ENCODE results near the gene SPTBN1. TPM values are rescaled to one million over a fixed set of nuclear protein-coding genes. Genes with fewer than 3 reads are reported as not detected.

Gene SPTBN1
- total and polyA plus RNA-seq, 9 of the 15 experiments (the other 6 are each of a cell fraction or from before 2014, with no cell fraction given): 8.9 to 66.8 (median 31.4) TPM

DNA sequence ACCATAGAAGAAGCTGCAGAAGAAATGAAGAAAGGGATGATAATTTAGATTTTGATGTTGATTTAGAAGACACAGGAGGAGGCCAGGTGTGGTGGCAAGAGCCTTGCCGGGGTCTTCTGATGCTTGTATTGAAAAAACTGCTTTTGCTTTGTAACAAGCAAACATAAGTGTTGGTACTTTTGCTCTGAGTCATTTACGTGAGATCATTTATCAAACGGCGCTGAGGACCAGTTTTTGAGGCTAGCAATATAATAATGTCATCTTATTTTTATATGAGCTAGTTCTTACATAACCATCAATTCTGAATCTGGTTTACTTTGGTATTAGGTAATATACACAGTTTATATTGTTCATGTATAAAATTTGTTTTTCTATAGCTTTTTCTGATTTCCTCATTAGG lies 30.6 kb downstream of the SPTBN1 start:
- intact Hi-C loops (cut with micrococcal nuclease): no loop called here
- no peak overlapping the region for H3K9ac ChIP-seq (ENCODE audit: insufficient read depth in 1 of 2, low read depth in 2 of 2, low read length in 2 of 2)
- H3K36me3 ChIP-seq (ENCODE audit: control insufficient read depth, insufficient read depth, low read length): no peaks in the 10 kb centered on the region
- H3K4me1 ChIP-seq (replicated peaks in 1 of 2; ENCODE audit: control insufficient read depth in 2 of 2, insufficient read depth in 2 of 2, low read length in 2 of 2): no peaks in the 10 kb centered on the region; a peak in 1 of 5 replicates
- no peak for DNase-seq (ENCODE audit: extremely low read depth in 1 of 4, low spot score in 3 of 4)
- no peaks in the 10 kb centered on the region for H3K79me2 ChIP-seq (ENCODE audit: control insufficient read depth, insufficient read depth, low read length)
- ChIA-PET CTCF (ENCODE audit: low intra/inter-chr PET ratio) (no interaction called here), POLR2A (no interaction called here)
- no peak overlapping the region for H3K4me3 ChIP-seq
- H3K27ac ChIP-seq (ENCODE audit: extremely low read depth, low read depth, low read length): no peak overlapping the region
- H3K4me2 ChIP-seq (ENCODE audit: insufficient read depth, low read length): no peak overlapping the region
- no peaks in the 10 kb centered on the region; a peak in 1 of 5 replicates for H3K27me3 ChIP-seq (ENCODE audit: control insufficient read depth in 2 of 2, insufficient read depth in 2 of 2, low read length in 2 of 2)
- H3K9me3 ChIP-seq (replicated peaks; ENCODE audit: control insufficient read depth, insufficient read depth, low read depth, low read length): no peaks in the 10 kb centered on the region
- no peak for ATAC-seq
- no peak for FAIRE-seq
- no peak overlapping the region for H2AFZ ChIP-seq (ENCODE audit: low read depth, low read length)
- TF ChIP-seq ZFP1 (CRISPR knock-in tag; IDR thresholded peaks at IDR 0.05): no peak
- TF ChIP-seq, protein P1, sequence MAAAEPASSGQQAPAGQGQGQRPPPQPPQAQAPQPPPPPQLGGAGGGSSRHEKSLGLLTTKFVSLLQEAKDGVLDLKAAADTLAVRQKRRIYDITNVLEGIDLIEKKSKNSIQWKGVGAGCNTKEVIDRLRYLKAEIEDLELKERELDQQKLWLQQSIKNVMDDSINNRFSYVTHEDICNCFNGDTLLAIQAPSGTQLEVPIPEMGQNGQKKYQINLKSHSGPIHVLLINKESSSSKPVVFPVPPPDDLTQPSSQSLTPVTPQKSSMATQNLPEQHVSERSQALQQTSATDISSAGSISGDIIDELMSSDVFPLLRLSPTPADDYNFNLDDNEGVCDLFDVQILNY (CRISPR knock-in tag; IDR thresholded peaks at IDR 0.05): no peak
- TF ChIP-seq, protein P2, sequence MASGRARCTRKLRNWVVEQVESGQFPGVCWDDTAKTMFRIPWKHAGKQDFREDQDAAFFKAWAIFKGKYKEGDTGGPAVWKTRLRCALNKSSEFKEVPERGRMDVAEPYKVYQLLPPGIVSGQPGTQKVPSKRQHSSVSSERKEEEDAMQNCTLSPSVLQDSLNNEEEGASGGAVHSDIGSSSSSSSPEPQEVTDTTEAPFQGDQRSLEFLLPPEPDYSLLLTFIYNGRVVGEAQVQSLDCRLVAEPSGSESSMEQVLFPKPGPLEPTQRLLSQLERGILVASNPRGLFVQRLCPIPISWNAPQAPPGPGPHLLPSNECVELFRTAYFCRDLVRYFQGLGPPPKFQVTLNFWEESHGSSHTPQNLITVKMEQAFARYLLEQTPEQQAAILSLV (tag; IDR thresholded peaks at IDR 0.05): no peak
- no peak for TF ChIP-seq KDM2B (CRISPR knock-in tag; IDR thresholded peaks at IDR 0.05)
- no peak for TF ChIP-seq XRCC3 (IDR thresholded peaks at IDR 0.05)
- TF ChIP-seq, protein P3, sequence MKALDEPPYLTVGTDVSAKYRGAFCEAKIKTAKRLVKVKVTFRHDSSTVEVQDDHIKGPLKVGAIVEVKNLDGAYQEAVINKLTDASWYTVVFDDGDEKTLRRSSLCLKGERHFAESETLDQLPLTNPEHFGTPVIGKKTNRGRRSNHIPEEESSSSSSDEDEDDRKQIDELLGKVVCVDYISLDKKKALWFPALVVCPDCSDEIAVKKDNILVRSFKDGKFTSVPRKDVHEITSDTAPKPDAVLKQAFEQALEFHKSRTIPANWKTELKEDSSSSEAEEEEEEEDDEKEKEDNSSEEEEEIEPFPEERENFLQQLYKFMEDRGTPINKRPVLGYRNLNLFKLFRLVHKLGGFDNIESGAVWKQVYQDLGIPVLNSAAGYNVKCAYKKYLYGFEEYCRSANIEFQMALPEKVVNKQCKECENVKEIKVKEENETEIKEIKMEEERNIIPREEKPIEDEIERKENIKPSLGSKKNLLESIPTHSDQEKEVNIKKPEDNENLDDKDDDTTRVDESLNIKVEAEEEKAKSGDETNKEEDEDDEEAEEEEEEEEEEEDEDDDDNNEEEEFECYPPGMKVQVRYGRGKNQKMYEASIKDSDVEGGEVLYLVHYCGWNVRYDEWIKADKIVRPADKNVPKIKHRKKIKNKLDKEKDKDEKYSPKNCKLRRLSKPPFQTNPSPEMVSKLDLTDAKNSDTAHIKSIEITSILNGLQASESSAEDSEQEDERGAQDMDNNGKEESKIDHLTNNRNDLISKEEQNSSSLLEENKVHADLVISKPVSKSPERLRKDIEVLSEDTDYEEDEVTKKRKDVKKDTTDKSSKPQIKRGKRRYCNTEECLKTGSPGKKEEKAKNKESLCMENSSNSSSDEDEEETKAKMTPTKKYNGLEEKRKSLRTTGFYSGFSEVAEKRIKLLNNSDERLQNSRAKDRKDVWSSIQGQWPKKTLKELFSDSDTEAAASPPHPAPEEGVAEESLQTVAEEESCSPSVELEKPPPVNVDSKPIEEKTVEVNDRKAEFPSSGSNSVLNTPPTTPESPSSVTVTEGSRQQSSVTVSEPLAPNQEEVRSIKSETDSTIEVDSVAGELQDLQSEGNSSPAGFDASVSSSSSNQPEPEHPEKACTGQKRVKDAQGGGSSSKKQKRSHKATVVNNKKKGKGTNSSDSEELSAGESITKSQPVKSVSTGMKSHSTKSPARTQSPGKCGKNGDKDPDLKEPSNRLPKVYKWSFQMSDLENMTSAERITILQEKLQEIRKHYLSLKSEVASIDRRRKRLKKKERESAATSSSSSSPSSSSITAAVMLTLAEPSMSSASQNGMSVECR (CRISPR knock-in tag; IDR thresholded peaks at IDR 0.05): no peak
- no peak for TF ChIP-seq CCAR2 (IDR thresholded peaks at IDR 0.05; ENCODE audit: low read depth, low read length)
- no peak for TF ChIP-seq SMAD4 (CRISPR knock-in tag; conservative IDR thresholded peaks at IDR 0.05)
- no peak for TF ChIP-seq DNMT1 (IDR thresholded peaks at IDR 0.05)
- no peak for TF ChIP-seq PTRF (tag; IDR thresholded peaks at IDR 0.05)
- TF ChIP-seq SOX6 (IDR thresholded peaks at IDR 0.05): no peak
- no peak for TF ChIP-seq ATF7 (IDR thresholded peaks at IDR 0.05)
- TF ChIP-seq, protein P4, sequence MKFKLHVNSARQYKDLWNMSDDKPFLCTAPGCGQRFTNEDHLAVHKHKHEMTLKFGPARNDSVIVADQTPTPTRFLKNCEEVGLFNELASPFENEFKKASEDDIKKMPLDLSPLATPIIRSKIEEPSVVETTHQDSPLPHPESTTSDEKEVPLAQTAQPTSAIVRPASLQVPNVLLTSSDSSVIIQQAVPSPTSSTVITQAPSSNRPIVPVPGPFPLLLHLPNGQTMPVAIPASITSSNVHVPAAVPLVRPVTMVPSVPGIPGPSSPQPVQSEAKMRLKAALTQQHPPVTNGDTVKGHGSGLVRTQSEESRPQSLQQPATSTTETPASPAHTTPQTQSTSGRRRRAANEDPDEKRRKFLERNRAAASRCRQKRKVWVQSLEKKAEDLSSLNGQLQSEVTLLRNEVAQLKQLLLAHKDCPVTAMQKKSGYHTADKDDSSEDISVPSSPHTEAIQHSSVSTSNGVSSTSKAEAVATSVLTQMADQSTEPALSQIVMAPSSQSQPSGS (CRISPR knock-in tag; IDR thresholded peaks at IDR 0.05): no peak
- no peak for TF ChIP-seq MAZ (CRISPR knock-in tag; conservative IDR thresholded peaks at IDR 0.05 in 1 of 2, IDR thresholded peaks at IDR 0.05 in 1 of 2)
- no peak for TF ChIP-seq PTBP1 (IDR thresholded peaks at IDR 0.05; ENCODE audit: low read depth, low read length)
- no peaks in the 10 kb centered on the region for H4K20me1 ChIP-seq (replicated peaks; ENCODE audit: control insufficient read depth, insufficient read depth, low read length)
- BruUV-seq (replicated peaks): no TSS peak
- H3K9me1 ChIP-seq (ENCODE audit: control insufficient read depth, insufficient read depth, low read length): no peaks in the 10 kb centered on the region
- 45% methylated on average over 4 of the region's 4 CpGs for WGBS (ENCODE audit: insufficient coverage, low coverage, missing lambda C conversion rate)
- in situ Hi-C loops (cut with MboI): no loop called here

All from K562 (cell line).